Mucosa of descending colon (tissue), 3 donors: Measurements from ENCODE around the gene ESPN. TPM values are rescaled to one million over a fixed set of nuclear protein-coding genes. Genes with fewer than 3 reads are reported as not detected.

Experiments used
- ATAC-seq: fragments of 200-7000 bp; cut with Tn5 transposase; one replicate; pipeline ENCODE4 v1.9.1; 2020; ENCODE audit warnings: mild to moderate bottlenecking, moderate library complexity
- DNase-seq, 3 donors: peaks; one replicate each; pipeline ENCODE4 v3.0.0-alpha.2; 2020
- H3K36me3 ChIP-seq: fragments of 200-600 bp; one replicate; pipeline ENCODE4 v1.8.0; 2021; ENCODE audit warnings: low read depth, mild to moderate bottlenecking
- H3K4me1 ChIP-seq: fragments of 200-600 bp; one replicate; pipeline ENCODE4 v1.8.0; 2021; ENCODE audit warnings: low read depth, mild to moderate bottlenecking
- H3K4me3 ChIP-seq: fragments of 200-600 bp; one replicate; pipeline ENCODE4 v1.8.0; 2021; ENCODE audit warnings: mild to moderate bottlenecking
- H3K9me3 ChIP-seq: fragments of 200-600 bp; one replicate; pipeline ENCODE4 v1.8.0; 2021; ENCODE audit warnings: mild to moderate bottlenecking
- intact Hi-C, 2 donors: fragments of 100-400 bp; cut with DNase I in 1 of 2; cut with micrococcal nuclease in 1 of 2; formaldehyde crosslinking; loops; one replicate each; pipeline versions ENCODE4 v1.11.0 to v1.11.1; 2022; cut with DNase I, micrococcal nuclease
- total RNA-seq, 3 donors: library from RNA; stranded (reverse); fragmentation: NEBNext Ultra II Directional in 2 of 3; extraction: Animal tissue kit (Norgen Biotek cat#: 25700) in 2 of 3; gene quantifications; one replicate each; pipeline versions ENCODE4 v1.2.1 to v1.2.4, GENCODE V29; 2021 to 2023
- TF ChIP-seq, protein P1 (sequence below): fragments of 200-600 bp; IDR thresholded peaks from one replicate; pipeline ENCODE4 v1.8.0; 2022; ENCODE audit warnings: antibody characterized with exemption, mild to moderate bottlenecking
- donor health status: DM: no; HTN: no; CAD: no; lungs with moderate emphysema.
- donor health status: DM: no; HTN: no; CAD: no.
- donor health status: DM: no; HTN: yes; CAD: no.

Gene ESPN
- total RNA-seq, 3 donors from 2014 or later = 65.7 to 137 (median 124) TPM

DNA sequence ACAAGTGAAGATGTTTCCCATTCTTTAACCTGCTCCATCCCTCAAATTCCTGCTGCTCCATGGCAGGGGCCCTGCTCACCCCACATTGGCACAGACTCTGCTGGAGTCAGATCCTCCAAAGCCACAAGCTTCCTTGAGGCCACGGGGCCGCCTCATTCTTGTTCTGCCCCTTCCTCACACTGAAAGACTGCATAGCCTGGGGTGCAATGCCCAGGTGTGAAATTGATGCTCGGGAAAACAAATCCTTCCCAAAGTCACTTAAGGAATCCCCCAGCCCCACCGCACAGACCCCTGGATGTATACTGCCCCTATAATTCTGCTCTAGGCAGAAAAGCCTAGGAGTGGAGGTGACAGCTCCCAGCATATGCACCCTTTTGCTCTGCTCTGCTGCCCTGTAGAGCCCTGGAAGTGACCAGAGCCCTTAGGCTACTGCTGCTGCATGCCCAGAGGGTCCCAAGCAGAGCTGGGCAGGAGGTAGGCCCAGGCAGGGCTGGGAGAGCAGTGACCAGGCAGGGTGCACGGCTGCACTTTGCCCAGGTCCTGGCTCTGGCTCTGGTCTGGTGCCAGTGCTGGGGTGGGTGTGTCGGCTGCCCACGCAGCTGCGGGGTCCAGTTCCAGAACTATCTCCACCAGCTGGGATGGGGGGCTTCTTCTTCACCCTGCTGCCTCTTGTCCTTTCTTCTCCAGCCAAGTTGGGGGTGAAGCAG lies 6.5 kb upstream of the ESPN start:
- Histone ChIP-seq H3K36me3 (no peaks in the 10 kb centered on the region), H3K9me3 (no peaks in the 10 kb centered on the region), H3K4me3 (no peak overlapping the region), H3K4me1 (peaks cover 50% of the 10 kb centered on the region)
- TF ChIP-seq, protein P1, sequence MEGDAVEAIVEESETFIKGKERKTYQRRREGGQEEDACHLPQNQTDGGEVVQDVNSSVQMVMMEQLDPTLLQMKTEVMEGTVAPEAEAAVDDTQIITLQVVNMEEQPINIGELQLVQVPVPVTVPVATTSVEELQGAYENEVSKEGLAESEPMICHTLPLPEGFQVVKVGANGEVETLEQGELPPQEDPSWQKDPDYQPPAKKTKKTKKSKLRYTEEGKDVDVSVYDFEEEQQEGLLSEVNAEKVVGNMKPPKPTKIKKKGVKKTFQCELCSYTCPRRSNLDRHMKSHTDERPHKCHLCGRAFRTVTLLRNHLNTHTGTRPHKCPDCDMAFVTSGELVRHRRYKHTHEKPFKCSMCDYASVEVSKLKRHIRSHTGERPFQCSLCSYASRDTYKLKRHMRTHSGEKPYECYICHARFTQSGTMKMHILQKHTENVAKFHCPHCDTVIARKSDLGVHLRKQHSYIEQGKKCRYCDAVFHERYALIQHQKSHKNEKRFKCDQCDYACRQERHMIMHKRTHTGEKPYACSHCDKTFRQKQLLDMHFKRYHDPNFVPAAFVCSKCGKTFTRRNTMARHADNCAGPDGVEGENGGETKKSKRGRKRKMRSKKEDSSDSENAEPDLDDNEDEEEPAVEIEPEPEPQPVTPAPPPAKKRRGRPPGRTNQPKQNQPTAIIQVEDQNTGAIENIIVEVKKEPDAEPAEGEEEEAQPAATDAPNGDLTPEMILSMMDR = no peak
- intact Hi-C loops = no loop called here
- ATAC-seq (peak; percentile 21), DNase-seq (peak; percentile 61 to 72 (median 65))

DNA sequence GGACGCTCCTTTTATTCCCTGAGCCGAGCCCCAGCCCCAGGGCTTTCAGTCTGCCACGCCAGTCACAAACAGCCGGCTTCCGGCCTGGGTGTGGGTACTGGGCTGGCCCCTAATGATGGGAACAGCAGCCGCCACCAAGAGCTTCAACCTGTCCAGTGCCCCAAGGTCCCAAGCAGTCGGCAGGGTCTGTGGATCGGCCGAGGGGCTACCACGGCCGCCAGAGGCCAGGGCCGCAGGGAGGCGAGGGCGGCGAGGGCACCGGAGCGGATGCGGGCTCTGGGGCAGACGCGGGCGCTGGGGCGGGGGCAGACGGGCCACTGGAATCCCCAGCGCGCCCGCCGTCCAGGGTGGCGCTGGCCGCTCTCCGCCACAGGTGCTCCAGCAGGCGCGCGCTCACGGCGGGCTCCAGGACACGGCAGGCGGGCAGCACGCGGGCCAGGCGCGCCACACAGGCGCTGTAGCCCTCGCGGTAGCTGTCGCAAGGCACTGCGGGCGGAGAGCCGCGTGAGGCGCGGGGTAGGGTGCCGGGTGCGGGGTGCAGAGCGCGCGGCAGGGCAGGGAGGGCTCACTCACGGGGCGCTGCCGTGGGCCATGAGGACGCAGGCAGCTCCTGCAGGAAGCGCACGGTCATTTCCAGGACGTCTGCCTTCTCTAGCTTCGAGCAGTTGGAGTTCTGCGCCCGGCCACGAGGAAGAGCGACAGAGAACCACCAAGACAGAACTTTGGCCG lies 5.7 kb upstream of the ESPN start:
- ATAC-seq (peak; percentile 39), DNase-seq (peak; percentile 42 to 64 (median 63))
- TF ChIP-seq, protein P1 = no peak
- H3K36me3 ChIP-seq = no peaks in the 10 kb centered on the region
- H3K4me1 ChIP-seq = peaks cover 49% of the 10 kb centered on the region
- H3K4me3 ChIP-seq = peak overlapping the region; percentile 4
- intact Hi-C loops = no loop called here
- no peaks in the 10 kb centered on the region for H3K9me3 ChIP-seq

DNA sequence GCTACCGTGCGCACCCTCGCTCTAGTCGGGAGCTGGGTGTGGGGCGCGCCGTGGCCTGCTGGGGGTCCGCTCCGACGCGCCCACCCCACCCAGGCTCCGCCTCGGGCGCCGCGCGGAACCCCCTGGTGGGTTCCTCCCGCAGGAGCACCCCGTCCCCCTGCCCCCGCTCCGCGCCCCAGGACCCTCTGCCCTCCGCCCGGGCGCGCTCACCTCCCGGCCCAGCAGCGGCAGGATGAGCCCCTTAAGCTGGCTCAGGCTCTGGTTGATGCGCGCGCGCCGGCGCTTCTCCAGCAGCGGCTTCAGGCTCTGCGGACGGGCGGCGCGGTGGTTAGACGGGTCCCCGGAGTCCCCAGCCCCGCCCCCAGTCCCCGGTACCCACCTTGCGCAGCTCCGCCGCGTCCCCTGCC lies 5.2 kb upstream of the ESPN start:
- TF ChIP-seq, protein P1 = no peak
- no peaks in the 10 kb centered on the region for H3K36me3 ChIP-seq
- no peaks in the 10 kb centered on the region for H3K9me3 ChIP-seq
- intact Hi-C loops = no loop called here
- peak overlapping the region; percentile 4 for H3K4me3 ChIP-seq
- peaks cover 54% of the 10 kb centered on the region for H3K4me1 ChIP-seq
- DNase-seq (no peak), ATAC-seq (peak; percentile 15)

DNA sequence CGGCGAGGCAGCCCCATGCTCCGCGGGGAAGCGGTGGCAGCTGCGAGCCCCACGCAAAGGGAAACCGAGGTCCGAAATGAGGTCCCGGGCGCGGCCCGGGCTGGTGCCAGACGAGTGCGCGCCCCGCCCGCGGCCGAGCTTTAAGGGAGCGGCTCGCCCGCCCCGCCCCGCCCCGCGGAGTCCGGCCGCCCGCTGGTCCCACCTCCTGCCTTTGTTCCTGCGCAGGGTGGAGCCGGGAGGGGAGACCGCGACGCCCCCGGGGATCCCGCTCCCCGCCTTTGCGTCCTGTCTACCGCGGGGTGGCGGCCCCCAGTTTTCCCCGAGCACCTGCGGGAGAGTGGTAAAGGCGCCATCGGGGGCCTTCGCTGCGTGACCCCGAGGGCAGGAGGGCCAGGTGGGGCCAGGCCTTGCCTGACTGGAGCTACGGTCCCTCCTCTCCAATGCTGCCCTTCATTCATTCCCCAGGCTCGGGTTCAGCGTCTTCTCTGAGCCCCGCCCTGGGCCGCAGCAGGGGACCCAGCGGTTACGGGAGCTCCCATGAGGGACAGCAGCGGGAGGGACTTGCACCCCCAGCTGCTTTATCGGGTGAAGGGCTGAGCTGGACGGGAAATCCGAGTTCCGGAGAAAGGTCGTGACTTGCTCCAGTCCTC lies 4.6 kb upstream of the ESPN start, which contains the start of gene HES2:
TSS of gene HES2 (minus strand) at position 116 of the 650 bp plus-strand sequence. CDS start at position 17, 99 bp downstream.
- ATAC-seq = peak; percentile 81
- peak within 1 kb of the TSS; percentile 4 for H3K4me3 ChIP-seq
- TF ChIP-seq, protein P1 = no peak
- H3K9me3 ChIP-seq = no peaks in the 10 kb centered on the region
- peak; percentile 81 to 88 (median 85) for DNase-seq
- intact Hi-C loops = no loop called here
- H3K36me3 ChIP-seq = no peaks in the 10 kb centered on the region
- H3K4me1 ChIP-seq = peaks cover 52% of the 10 kb centered on the region

DNA sequence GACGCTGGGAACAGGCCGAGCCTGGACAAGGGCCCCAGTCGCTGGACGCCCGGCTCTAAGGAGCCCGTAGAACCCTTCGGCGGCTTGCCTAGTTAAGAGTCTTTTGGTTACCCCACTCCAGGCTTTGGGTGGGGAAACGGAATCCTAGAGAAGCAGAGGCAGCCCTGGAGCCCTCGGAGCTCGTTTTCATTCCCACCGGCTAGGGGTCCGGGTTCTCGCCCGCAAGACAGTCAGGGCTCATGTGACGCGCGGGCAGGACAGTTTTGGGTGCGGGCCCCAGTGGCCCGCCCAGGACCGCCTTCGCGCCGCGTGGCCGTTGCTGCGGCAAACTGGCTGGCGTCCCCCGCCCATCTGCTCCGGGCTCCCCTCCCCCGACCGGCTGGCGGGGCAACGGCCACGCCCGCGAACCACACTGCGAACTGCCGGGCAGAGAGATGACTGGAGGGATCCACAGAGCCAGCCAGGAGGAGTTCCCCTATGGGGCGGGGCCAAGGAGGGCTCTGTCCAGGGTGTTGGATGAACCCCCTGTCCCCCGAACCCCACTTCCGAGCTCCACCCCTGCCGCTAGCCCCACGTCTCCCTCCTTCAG lies 4.0 kb upstream of the ESPN start:
- H3K4me3 ChIP-seq = no peak overlapping the region
- peaks cover 50% of the 10 kb centered on the region for H3K4me1 ChIP-seq
- TF ChIP-seq, protein P1 = no peak
- no peaks in the 10 kb centered on the region for H3K9me3 ChIP-seq
- ATAC-seq (peak; percentile 39), DNase-seq (peak; percentile 72 to 82 (median 79))
- no peaks in the 10 kb centered on the region for H3K36me3 ChIP-seq
- intact Hi-C loops = no loop called here
